ENCODE results near the gene ICAM4.

DNA sequence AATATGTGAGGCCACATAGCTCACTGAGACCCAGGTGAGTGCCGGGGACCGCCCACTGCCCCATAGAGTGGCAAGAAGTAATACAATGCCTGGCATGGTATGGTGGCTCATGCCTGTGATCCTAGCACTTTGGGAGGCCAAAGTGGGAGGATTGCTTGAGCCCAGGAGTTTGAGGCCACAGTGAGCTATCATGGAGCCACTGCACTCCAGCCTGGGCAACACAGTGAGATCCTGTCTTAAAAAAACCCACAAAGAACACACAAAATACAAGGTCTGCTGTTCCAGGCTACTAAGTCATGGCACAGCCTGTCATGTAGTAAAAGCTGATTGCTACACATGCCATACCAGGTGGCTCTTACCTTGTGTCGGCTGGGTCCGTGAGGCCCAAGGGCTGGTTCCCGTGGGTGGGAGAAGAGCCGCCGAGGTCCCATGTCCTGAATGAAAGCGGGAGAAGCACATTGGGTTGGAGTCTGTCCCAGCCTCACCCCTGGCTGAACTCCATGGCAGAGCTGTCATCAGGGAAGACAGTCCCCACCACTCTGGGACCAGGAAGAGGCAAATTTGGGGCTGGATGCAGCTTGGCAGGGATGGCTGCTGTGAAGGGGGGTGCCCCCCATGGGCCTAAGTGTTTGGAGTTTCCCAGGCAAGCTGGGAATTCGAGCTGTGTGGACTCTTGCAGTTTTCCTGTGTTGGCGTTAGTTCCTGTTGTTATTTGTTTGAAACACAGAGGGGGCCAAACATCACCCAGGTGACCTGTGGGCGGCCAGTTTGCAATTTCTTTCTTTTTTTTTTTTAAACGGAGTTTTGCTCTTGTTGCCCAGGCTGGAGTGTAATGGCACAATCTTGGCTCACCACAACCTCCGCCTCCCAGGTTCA is 32.3 kb downstream of the ICAM4 start:
- TF ChIP-seq, protein P1, sequence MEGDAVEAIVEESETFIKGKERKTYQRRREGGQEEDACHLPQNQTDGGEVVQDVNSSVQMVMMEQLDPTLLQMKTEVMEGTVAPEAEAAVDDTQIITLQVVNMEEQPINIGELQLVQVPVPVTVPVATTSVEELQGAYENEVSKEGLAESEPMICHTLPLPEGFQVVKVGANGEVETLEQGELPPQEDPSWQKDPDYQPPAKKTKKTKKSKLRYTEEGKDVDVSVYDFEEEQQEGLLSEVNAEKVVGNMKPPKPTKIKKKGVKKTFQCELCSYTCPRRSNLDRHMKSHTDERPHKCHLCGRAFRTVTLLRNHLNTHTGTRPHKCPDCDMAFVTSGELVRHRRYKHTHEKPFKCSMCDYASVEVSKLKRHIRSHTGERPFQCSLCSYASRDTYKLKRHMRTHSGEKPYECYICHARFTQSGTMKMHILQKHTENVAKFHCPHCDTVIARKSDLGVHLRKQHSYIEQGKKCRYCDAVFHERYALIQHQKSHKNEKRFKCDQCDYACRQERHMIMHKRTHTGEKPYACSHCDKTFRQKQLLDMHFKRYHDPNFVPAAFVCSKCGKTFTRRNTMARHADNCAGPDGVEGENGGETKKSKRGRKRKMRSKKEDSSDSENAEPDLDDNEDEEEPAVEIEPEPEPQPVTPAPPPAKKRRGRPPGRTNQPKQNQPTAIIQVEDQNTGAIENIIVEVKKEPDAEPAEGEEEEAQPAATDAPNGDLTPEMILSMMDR (IDR thresholded peaks at IDR 0.05; ENCODE audit: borderline replicate concordance, extremely low read depth, low read length, poor library complexity, severe bottlenecking): no peak
- no peak for TF ChIP-seq EZH2 (IDR thresholded peaks at IDR 0.05; ENCODE audit: borderline replicate concordance, low read depth, low read length, severe bottlenecking)

All from DND-41 (cell line).